ENCODE data around the gene LANCL2. TPM values are rescaled to one million over a fixed set of nuclear protein-coding genes. Genes with fewer than 3 reads are reported as not detected.

The LANCL2 gene
- total and polyA plus RNA-seq, 12 donors: 3.1 to 11.1 (median 8.6) TPM

DNA sequence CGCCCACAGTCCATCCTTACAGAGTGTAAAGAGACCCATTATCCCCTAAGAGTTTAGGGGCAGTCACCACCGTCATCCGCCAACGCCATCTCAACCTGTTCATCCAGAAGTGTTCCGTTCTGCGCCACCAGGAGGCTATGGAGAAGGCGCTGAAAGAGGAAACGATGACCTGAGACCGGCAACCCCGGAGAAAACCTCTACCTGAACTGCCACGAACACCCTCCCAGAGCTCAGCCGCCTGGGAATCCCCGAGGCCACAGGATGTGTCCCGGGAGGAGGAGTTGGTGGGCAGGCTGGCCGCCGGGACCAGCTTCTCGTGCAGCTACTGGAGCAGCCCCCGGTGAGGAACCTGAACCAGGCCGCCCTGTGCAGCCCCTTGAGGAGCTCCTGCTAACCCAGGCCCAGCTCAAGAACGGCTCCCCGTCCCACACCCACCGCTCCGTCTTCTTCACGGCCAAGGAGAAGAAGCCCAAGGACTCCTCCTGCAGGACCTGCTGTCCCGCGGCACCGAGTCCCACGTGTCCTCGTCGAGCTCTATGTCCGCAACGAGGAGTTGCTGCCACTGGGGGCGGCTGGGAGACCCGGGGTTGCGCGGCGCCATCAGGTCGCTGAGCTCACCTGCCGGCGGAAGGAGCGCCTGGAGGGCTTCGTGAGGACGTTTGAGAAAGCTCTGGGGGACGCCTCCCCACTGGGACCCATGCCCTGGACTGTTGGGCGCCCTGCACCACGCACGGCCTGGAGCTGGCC is 21.1 kb upstream of the LANCL2 start:
- Histone ChIP-seq H3K4me1 (no peaks in the 10 kb centered on the region), H3K4me3 (no peak overlapping the region), H3K27me3 (peaks cover 0 to 21% (median 14%) of the 10 kb centered on the region in 7 donors), H3K27ac (no peak overlapping the region), H3K36me3 (no peaks in the 10 kb centered on the region), H3K9me3 (peaks cover 0 to 5% (median 0%) of the 10 kb centered on the region in 11 donors)
- 91% methylated on average over 47 of the region's 47 CpGs for WGBS, 2 donors
- intact Hi-C loops (cut with DNase I): no loop called here
- TF ChIP-seq, protein P1, sequence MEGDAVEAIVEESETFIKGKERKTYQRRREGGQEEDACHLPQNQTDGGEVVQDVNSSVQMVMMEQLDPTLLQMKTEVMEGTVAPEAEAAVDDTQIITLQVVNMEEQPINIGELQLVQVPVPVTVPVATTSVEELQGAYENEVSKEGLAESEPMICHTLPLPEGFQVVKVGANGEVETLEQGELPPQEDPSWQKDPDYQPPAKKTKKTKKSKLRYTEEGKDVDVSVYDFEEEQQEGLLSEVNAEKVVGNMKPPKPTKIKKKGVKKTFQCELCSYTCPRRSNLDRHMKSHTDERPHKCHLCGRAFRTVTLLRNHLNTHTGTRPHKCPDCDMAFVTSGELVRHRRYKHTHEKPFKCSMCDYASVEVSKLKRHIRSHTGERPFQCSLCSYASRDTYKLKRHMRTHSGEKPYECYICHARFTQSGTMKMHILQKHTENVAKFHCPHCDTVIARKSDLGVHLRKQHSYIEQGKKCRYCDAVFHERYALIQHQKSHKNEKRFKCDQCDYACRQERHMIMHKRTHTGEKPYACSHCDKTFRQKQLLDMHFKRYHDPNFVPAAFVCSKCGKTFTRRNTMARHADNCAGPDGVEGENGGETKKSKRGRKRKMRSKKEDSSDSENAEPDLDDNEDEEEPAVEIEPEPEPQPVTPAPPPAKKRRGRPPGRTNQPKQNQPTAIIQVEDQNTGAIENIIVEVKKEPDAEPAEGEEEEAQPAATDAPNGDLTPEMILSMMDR (IDR thresholded peaks at IDR 0.05): no peak
- DNase-seq (no peak), ATAC-seq (peak in 2 of 8 donors; percentile 16 to 23)

- DNase-seq: no peak
- no peaks in the 10 kb centered on the region for H3K4me1 ChIP-seq
- no peaks in the 10 kb centered on the region for H3K36me3 ChIP-seq
- intact Hi-C loops (cut with DNase I): no loop called here
- 32 to 48% methylated on average over 41 to 46 of the region's 46 CpGs for WGBS, 2 donors
- ATAC-seq: no peak
- peaks cover 0 to 21% (median 14%) of the 10 kb centered on the region in 7 donors for H3K27me3 ChIP-seq
- H3K27ac ChIP-seq: no peak overlapping the region
- H3K4me3 ChIP-seq: no peak overlapping the region
- peaks cover 0 to 5% (median 0%) of the 10 kb centered on the region in 11 donors for H3K9me3 ChIP-seq
- TF ChIP-seq, protein P1 (IDR thresholded peaks at IDR 0.05): no peak
Observed at GRCh38 chr7:55344840-55345239, 20.3 kb upstream of the LANCL2 start.

DNA sequence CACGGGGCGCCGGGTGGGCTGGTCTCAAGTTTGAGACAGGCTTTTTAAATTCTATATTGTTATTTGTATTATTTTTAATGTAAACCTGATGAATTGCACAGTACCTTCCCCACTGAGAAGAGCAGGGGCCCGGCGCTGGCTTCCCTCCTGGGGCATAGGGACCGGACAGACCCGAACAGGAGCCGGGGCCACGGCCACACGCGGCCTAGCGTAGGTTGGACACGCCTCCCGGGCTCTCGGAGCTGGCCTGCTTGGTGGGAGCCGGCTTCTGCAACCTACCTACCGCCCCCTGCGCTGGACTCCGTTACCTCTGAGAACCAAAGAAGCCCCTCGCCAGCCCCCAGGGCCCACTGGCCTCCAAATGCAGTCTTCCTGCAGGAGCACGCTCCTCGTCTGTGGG is 19.8 kb upstream of the LANCL2 start:
- peaks cover 0 to 21% (median 14%) of the 10 kb centered on the region in 7 donors for H3K27me3 ChIP-seq
- H3K36me3 ChIP-seq: no peaks in the 10 kb centered on the region
- DNase-seq (no peak), ATAC-seq (no peak)
- TF ChIP-seq, protein P1 (IDR thresholded peaks at IDR 0.05): no peak
- H3K9me3 ChIP-seq: peaks cover 0 to 5% (median 0%) of the 10 kb centered on the region in 11 donors
- intact Hi-C loops (cut with DNase I): no loop called here
- no peak overlapping the region for H3K27ac ChIP-seq
- 64 to 78% methylated on average over 22 of the region's 22 CpGs for WGBS, 2 donors
- H3K4me1 ChIP-seq: no peaks in the 10 kb centered on the region
- no peak overlapping the region for H3K4me3 ChIP-seq

GRCh38 chr7:55348502-55348901 is 16.6 kb upstream of the LANCL2 start:
- H3K4me1 ChIP-seq: no peaks in the 10 kb centered on the region
- WGBS, 2 donors: 66 to 68% methylated on average over 4 of the region's 4 CpGs
- H3K27me3 ChIP-seq: peaks cover 0 to 26% (median 14%) of the 10 kb centered on the region in 7 donors
- ATAC-seq (no peak), DNase-seq (no peak)
- no peak overlapping the region for H3K27ac ChIP-seq
- H3K9me3 ChIP-seq: peaks cover 0 to 2% (median 0%) of the 10 kb centered on the region in 11 donors
- TF ChIP-seq, protein P1 (IDR thresholded peaks at IDR 0.05): no peak
- H3K36me3 ChIP-seq: no peaks in the 10 kb centered on the region
- intact Hi-C loops (cut with DNase I): no loop called here
- H3K4me3 ChIP-seq: no peak overlapping the region
